Measurements from ENCODE around the gene KIF26B.

KIF26B gene

DNA sequence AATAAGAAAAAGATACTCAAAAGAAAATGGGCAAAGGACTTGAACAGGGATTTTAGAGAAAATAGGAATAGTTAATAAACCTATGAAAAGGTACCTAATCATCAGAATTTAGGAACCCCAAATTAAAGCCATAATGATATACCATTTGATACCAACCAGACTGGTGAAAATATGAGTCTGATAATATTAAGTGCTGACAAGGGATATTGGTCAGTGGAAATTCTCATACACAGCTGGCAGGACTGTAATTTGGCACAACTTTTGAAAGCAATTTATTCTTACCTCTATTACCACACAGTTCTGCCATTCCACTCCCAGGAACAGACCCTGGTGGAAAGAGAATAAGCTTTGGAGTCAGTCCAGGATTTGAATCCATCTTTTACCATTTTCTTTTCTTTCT, 111.3 kb downstream of the KIF26B start:
- FAIRE-seq (no peak), DNase-seq (ENCODE audit: insufficient read length, low spot score) (no peak)
- TF ChIP-seq SPI1 (IDR thresholded peaks at IDR 0.05; ENCODE audit: low read depth, low read length) (no peak), PAX5 (IDR thresholded peaks at IDR 0.05; ENCODE audit: insufficient read depth, low read length, severe bottlenecking) (no peak), TAF1 (IDR thresholded peaks at IDR 0.05; ENCODE audit: low read depth, low read length) (no peak), POLR2AphosphoS5 (IDR thresholded peaks at IDR 0.05; ENCODE audit: low read depth, low read length) (no peak), POU2F2 (IDR thresholded peaks at IDR 0.05; ENCODE audit: low read depth, low read length) (no peak), POLR2A (IDR thresholded peaks at IDR 0.05; ENCODE audit: low read depth, low read length) (no peak)

DNA sequence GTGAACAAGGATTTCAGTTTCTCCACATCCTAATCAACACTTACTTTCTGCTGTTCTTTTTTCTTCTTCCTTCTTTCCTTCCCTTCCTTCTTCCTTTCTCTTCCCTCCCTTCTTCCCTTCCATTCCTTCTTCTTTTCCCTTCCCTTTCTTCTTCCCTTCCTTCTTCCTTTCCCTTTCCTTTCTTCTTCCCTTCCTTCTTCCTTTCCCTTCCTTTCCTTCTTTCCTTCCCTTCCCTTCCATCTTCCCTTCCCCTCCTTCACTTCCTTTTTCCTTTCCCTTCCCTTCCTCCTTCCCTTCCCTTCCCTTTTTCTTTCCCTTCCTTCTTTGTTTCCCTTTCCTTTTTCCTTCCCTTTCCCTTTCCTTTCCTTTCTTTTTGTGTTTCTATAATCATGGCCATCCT, 115.3 kb downstream of the KIF26B start:
- no peak for TF ChIP-seq POLR2A (IDR thresholded peaks at IDR 0.05; ENCODE audit: low read depth, low read length)
- TF ChIP-seq SPI1 (IDR thresholded peaks at IDR 0.05; ENCODE audit: low read depth, low read length): no peak
- no peak for TF ChIP-seq POU2F2 (IDR thresholded peaks at IDR 0.05; ENCODE audit: low read depth, low read length)
- TF ChIP-seq PAX5 (IDR thresholded peaks at IDR 0.05; ENCODE audit: insufficient read depth, low read length, severe bottlenecking): no peak
- no peak for TF ChIP-seq POLR2AphosphoS5 (IDR thresholded peaks at IDR 0.05; ENCODE audit: low read depth, low read length)
- TF ChIP-seq TAF1 (IDR thresholded peaks at IDR 0.05; ENCODE audit: low read depth, low read length): no peak
- FAIRE-seq: no peak
- DNase-seq (ENCODE audit: insufficient read length, low spot score): no peak

DNA sequence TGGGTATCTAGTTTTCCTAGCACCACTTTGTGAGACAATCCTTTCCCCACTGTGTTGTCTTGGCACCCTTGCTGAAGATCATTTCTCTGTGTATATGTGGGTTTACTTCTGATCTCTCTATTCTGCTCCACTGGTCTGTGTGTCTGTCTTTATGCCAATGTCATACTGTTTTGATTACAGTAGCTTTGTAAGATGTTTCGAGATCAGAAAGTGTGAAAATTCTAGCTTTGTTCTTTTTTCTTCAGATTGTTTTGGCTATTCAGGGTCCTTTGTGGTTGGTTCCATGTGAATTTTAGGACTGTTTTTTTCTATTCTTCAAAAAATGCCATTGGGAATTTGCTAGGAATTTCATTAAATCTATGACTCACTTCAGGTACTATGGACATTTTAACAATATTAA, 116.2 kb downstream of the KIF26B start:
- TF ChIP-seq POU2F2 (IDR thresholded peaks at IDR 0.05; ENCODE audit: low read depth, low read length): no peak
- no peak for TF ChIP-seq TAF1 (IDR thresholded peaks at IDR 0.05; ENCODE audit: low read depth, low read length)
- TF ChIP-seq SPI1 (IDR thresholded peaks at IDR 0.05; ENCODE audit: low read depth, low read length): no peak
- TF ChIP-seq POLR2AphosphoS5 (IDR thresholded peaks at IDR 0.05; ENCODE audit: low read depth, low read length): no peak
- no peak for TF ChIP-seq POLR2A (IDR thresholded peaks at IDR 0.05; ENCODE audit: low read depth, low read length)
- no peak for TF ChIP-seq PAX5 (IDR thresholded peaks at IDR 0.05; ENCODE audit: insufficient read depth, low read length, severe bottlenecking)
- no peak for FAIRE-seq

DNA sequence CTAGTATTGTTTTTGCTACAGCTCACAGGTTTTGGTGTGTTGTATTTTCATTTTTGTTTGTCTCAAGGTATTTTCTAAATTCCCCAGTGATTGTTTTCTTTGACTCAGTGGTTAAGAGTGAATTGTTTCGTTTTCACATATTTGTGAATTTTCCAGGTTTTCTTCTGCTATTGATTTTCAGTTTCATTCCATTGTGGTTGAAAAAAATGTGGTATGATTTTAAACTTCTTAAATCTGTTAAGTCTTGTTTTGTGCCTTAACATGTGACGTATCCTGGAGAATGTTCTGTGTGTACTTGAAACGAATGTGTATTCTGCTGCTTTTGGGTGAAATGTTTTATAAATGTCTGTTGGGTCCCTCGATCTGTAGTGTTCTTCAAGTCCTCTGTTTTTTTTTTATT, 117.9 kb downstream of the KIF26B start:
- TF ChIP-seq POU2F2 (IDR thresholded peaks at IDR 0.05; ENCODE audit: low read depth, low read length) (no peak), POLR2AphosphoS5 (IDR thresholded peaks at IDR 0.05; ENCODE audit: low read depth, low read length) (no peak), POLR2A (IDR thresholded peaks at IDR 0.05; ENCODE audit: low read depth, low read length) (no peak), PAX5 (IDR thresholded peaks at IDR 0.05; ENCODE audit: insufficient read depth, low read length, severe bottlenecking) (no peak), SPI1 (IDR thresholded peaks at IDR 0.05; ENCODE audit: low read depth, low read length) (no peak), TAF1 (IDR thresholded peaks at IDR 0.05; ENCODE audit: low read depth, low read length) (no peak)
- no peak for DNase-seq (ENCODE audit: insufficient read length, low spot score)
- FAIRE-seq: no peak

More for the DNA sequence above, 116.2 kb downstream of the KIF26B start:
- DNase-seq (ENCODE audit: insufficient read length, low spot score): no peak

DNA sequence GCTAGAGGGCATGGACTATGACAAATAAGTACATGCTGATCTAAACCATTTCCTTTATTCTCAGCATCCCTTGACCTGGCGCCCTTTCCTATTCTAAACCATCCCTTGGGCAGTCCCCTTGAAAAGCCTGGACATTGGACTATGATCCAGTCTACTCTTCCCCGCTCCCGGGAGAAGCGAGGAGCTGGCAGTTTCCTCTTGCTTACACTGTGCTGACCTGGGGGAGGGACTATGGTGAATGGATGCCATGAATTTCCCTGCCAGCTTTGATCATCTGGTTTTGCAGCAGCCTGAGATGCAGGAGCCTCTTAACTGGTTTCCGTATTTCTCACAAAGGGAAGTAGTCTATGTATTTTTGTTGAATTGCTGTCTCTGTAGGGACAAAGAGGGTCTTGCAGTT, 121.7 kb downstream of the KIF26B start:
- DNase-seq (ENCODE audit: insufficient read length, low spot score) (no peak), FAIRE-seq (no peak)

DNA sequence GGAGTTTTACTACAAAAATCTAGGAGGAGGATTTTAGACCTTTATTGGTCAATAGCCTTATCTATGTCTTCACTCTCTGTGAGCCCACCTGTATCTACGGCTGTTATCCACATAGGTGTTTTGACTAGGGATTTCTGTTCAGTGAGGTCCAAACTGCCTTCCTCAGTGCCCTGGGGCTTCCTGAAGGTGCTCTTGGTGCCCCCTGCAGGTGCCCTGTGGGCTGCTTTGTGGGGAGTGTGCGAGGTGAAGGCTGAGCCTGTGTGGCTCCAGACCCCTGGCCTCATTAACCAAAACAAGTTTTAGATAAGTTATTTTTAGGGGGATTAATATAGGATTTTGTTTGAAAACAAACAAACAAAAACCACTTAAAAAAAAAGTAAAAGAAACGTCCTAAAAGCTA, 122.5 kb downstream of the KIF26B start:
- TF ChIP-seq POLR2AphosphoS5 (IDR thresholded peaks at IDR 0.05; ENCODE audit: low read depth, low read length) (no peak), SPI1 (IDR thresholded peaks at IDR 0.05; ENCODE audit: low read depth, low read length) (no peak), POLR2A (IDR thresholded peaks at IDR 0.05; ENCODE audit: low read depth, low read length) (no peak), POU2F2 (IDR thresholded peaks at IDR 0.05; ENCODE audit: low read depth, low read length) (no peak), PAX5 (IDR thresholded peaks at IDR 0.05; ENCODE audit: insufficient read depth, low read length, severe bottlenecking) (no peak), TAF1 (IDR thresholded peaks at IDR 0.05; ENCODE audit: low read depth, low read length) (no peak)
- DNase-seq (ENCODE audit: insufficient read length, low spot score) (no peak), FAIRE-seq (no peak)

More for the DNA sequence above, 121.7 kb downstream of the KIF26B start:
- TF ChIP-seq TAF1 (IDR thresholded peaks at IDR 0.05; ENCODE audit: low read depth, low read length) (no peak), POLR2A (IDR thresholded peaks at IDR 0.05; ENCODE audit: low read depth, low read length) (no peak), POLR2AphosphoS5 (IDR thresholded peaks at IDR 0.05; ENCODE audit: low read depth, low read length) (no peak), SPI1 (IDR thresholded peaks at IDR 0.05; ENCODE audit: low read depth, low read length) (no peak), PAX5 (IDR thresholded peaks at IDR 0.05; ENCODE audit: insufficient read depth, low read length, severe bottlenecking) (no peak), POU2F2 (IDR thresholded peaks at IDR 0.05; ENCODE audit: low read depth, low read length) (no peak)

DNA sequence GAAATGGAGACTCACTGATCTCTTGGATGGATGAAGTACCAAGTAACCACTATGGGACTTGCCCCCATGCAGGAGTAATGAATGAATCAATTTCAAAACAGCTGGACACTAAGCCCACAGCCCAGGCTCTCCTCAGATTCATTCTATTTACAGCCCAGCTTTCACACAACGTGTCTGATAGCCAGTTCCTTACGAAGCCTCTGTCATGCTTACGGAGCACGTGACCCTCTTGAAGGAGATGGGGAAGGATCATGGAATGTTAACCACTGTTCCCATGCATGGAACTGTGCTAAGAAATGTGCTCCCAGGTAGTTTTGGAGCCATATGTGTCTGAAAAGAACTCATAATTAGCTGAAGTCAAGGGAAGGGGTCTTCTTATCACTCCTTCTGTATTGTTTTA, 124.1 kb downstream of the KIF26B start:
- DNase-seq (ENCODE audit: insufficient read length, low spot score): no peak

DNA sequence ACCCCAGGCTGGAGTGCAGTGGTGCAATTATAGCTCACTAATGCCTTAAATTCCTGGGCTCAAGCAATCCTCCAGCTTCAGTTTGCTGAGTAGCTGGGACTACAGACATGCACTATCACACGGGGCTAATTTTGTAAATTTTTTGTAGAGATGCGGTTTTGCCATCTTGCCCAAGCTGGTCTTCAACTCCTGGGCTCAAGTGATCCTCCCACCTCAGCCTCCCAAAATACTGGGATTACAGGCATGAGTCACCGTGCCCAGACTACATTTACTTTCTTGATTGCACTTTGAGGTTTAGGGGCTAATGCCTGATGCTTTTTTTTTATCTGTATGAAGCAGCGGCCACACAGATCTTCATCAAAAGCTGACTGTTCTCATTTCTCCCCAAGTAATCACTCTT, 124.6 kb downstream of the KIF26B start:
- DNase-seq (ENCODE audit: insufficient read length, low spot score): no peak
- no peak for FAIRE-seq
- TF ChIP-seq PAX5 (IDR thresholded peaks at IDR 0.05; ENCODE audit: insufficient read depth, low read length, severe bottlenecking): no peak
- TF ChIP-seq TAF1 (IDR thresholded peaks at IDR 0.05; ENCODE audit: low read depth, low read length): no peak
- TF ChIP-seq POLR2A (IDR thresholded peaks at IDR 0.05; ENCODE audit: low read depth, low read length): no peak
- no peak for TF ChIP-seq POU2F2 (IDR thresholded peaks at IDR 0.05; ENCODE audit: low read depth, low read length)
- TF ChIP-seq POLR2AphosphoS5 (IDR thresholded peaks at IDR 0.05; ENCODE audit: low read depth, low read length): no peak
- TF ChIP-seq SPI1 (IDR thresholded peaks at IDR 0.05; ENCODE audit: low read depth, low read length): no peak

More for the DNA sequence above, 124.1 kb downstream of the KIF26B start:
- TF ChIP-seq PAX5 (IDR thresholded peaks at IDR 0.05; ENCODE audit: insufficient read depth, low read length, severe bottlenecking) (no peak), POU2F2 (IDR thresholded peaks at IDR 0.05; ENCODE audit: low read depth, low read length) (no peak), POLR2A (IDR thresholded peaks at IDR 0.05; ENCODE audit: low read depth, low read length) (no peak), POLR2AphosphoS5 (IDR thresholded peaks at IDR 0.05; ENCODE audit: low read depth, low read length) (no peak), TAF1 (IDR thresholded peaks at IDR 0.05; ENCODE audit: low read depth, low read length) (no peak), SPI1 (IDR thresholded peaks at IDR 0.05; ENCODE audit: low read depth, low read length) (no peak)
- no peak for FAIRE-seq

DNA sequence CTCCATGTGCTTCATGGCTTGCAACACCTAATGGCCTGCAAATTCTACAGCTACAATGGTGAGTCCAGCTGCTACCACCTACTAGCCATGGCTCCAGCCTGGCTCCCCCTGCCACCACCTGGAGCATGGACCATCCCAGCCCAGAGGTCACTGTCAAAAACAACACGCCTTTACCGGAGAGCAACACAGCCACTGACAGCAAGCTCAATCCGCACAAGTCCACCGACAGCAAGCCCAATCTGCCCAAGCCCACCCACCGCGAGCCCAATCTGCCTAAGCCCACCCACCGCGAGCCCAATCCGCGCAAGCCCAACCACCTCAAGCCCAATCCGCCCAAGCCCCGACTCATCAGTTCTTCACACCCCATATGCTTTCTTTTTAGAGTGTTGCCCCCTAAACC, 128.2 kb downstream of the KIF26B start:
- FAIRE-seq (no peak), DNase-seq (ENCODE audit: insufficient read length, low spot score) (no peak)
- no peak for TF ChIP-seq SPI1 (IDR thresholded peaks at IDR 0.05; ENCODE audit: low read depth, low read length)
- no peak for TF ChIP-seq POLR2A (IDR thresholded peaks at IDR 0.05; ENCODE audit: low read depth, low read length)
- TF ChIP-seq POLR2AphosphoS5 (IDR thresholded peaks at IDR 0.05; ENCODE audit: low read depth, low read length): no peak
- no peak for TF ChIP-seq POU2F2 (IDR thresholded peaks at IDR 0.05; ENCODE audit: low read depth, low read length)
- TF ChIP-seq PAX5 (IDR thresholded peaks at IDR 0.05; ENCODE audit: insufficient read depth, low read length, severe bottlenecking): no peak
- no peak for TF ChIP-seq TAF1 (IDR thresholded peaks at IDR 0.05; ENCODE audit: low read depth, low read length)

DNA sequence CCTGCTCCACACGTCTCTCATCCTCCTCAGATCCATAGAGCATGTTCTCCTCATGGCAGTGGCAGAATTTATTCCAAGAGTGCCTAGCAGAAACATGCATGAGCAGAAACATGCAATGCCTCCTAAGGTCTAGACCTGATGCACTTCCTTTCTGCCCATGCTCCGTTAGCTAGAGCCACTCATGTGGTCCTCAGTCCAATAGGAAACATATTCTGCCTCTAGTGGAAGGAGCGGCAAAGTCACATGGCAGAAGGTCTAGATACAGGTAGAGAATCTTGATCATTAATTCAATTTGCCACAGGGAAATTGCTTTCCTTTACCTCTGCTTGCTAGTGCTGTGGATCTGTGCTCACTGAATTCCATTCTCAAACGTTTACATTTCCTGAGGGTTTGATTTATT, 130.4 kb downstream of the KIF26B start:
- DNase-seq (ENCODE audit: insufficient read length, low spot score): no peak
- no peak for FAIRE-seq
- no peak for TF ChIP-seq POU2F2 (IDR thresholded peaks at IDR 0.05; ENCODE audit: low read depth, low read length)
- no peak for TF ChIP-seq POLR2AphosphoS5 (IDR thresholded peaks at IDR 0.05; ENCODE audit: low read depth, low read length)
- no peak for TF ChIP-seq PAX5 (IDR thresholded peaks at IDR 0.05; ENCODE audit: insufficient read depth, low read length, severe bottlenecking)
- TF ChIP-seq SPI1 (IDR thresholded peaks at IDR 0.05; ENCODE audit: low read depth, low read length): no peak
- no peak for TF ChIP-seq POLR2A (IDR thresholded peaks at IDR 0.05; ENCODE audit: low read depth, low read length)
- no peak for TF ChIP-seq TAF1 (IDR thresholded peaks at IDR 0.05; ENCODE audit: low read depth, low read length)
